Measurements from ENCODE around the gene SYT17.

The SYT17 gene

GRCh38 chr16:19140396-19140795 is 27.6 kb upstream of the SYT17 start:
- DNase-seq (ENCODE audit: low read depth) = no peak
- no peaks in the 10 kb centered on the region for H3K9me3 ChIP-seq (ENCODE audit: control insufficient read depth, low read length)
- peaks cover 53% of the 10 kb centered on the region for H3K4me1 ChIP-seq (ENCODE audit: control insufficient read depth, insufficient read depth, low read length)
- no peak overlapping the region for H3K4me3 ChIP-seq (ENCODE audit: low read length)
- H3K27me3 ChIP-seq (replicated peaks; ENCODE audit: control insufficient read depth, insufficient read depth, low read length) = peaks cover 12% of the 10 kb centered on the region
- H3K9ac ChIP-seq (ENCODE audit: low read length) = no peak overlapping the region
- H3K36me3 ChIP-seq (ENCODE audit: control insufficient read depth, insufficient read depth, low read length, severe bottlenecking) = no peaks in the 10 kb centered on the region

GRCh38 chr16:19142939-19143598 is 25.0 kb upstream of the SYT17 start:
- Histone ChIP-seq H3K4me3 (ENCODE audit: low read length) (no peak overlapping the region), H3K36me3 (ENCODE audit: control insufficient read depth, insufficient read depth, low read length, severe bottlenecking) (no peaks in the 10 kb centered on the region), H3K9me3 (ENCODE audit: control insufficient read depth, low read length) (no peaks in the 10 kb centered on the region), H3K4me1 (ENCODE audit: control insufficient read depth, insufficient read depth, low read length) (peaks cover 27% of the 10 kb centered on the region), H3K9ac (ENCODE audit: low read length) (no peak overlapping the region), H3K27me3 (replicated peaks; ENCODE audit: control insufficient read depth, insufficient read depth, low read length) (peaks cover 12% of the 10 kb centered on the region)
- no peak for DNase-seq (ENCODE audit: low read depth)

- H3K4me1 ChIP-seq (ENCODE audit: control insufficient read depth, insufficient read depth, low read length) = peaks cover 22% of the 10 kb centered on the region
- peaks cover 12% of the 10 kb centered on the region for H3K27me3 ChIP-seq (replicated peaks; ENCODE audit: control insufficient read depth, insufficient read depth, low read length)
- no peak for DNase-seq (ENCODE audit: low read depth)
- no peak overlapping the region for H3K9ac ChIP-seq (ENCODE audit: low read length)
- no peaks in the 10 kb centered on the region for H3K36me3 ChIP-seq (ENCODE audit: control insufficient read depth, insufficient read depth, low read length, severe bottlenecking)
- H3K9me3 ChIP-seq (ENCODE audit: control insufficient read depth, low read length) = peaks cover 1% of the 10 kb centered on the region
- H3K4me3 ChIP-seq (ENCODE audit: low read length) = no peak overlapping the region
Measured at GRCh38 chr16:19143599-19143956, 24.5 kb upstream of the SYT17 start.

GRCh38 chr16:19145010-19145409 is 23.0 kb upstream of the SYT17 start:
- no peak for DNase-seq (ENCODE audit: low read depth)
- H3K27me3 ChIP-seq (replicated peaks; ENCODE audit: control insufficient read depth, insufficient read depth, low read length) = peaks cover 15% of the 10 kb centered on the region
- H3K4me3 ChIP-seq (ENCODE audit: low read length) = no peak overlapping the region
- no peaks in the 10 kb centered on the region for H3K36me3 ChIP-seq (ENCODE audit: control insufficient read depth, insufficient read depth, low read length, severe bottlenecking)
- H3K4me1 ChIP-seq (ENCODE audit: control insufficient read depth, insufficient read depth, low read length) = peaks cover 10% of the 10 kb centered on the region
- H3K9ac ChIP-seq (ENCODE audit: low read length) = no peak overlapping the region
- peaks cover 3% of the 10 kb centered on the region for H3K9me3 ChIP-seq (ENCODE audit: control insufficient read depth, low read length)

- no peak overlapping the region for H3K4me3 ChIP-seq (ENCODE audit: low read length)
- peaks cover 23% of the 10 kb centered on the region for H3K27me3 ChIP-seq (replicated peaks; ENCODE audit: control insufficient read depth, insufficient read depth, low read length)
- no peak for DNase-seq (ENCODE audit: low read depth)
- peaks cover 3% of the 10 kb centered on the region for H3K9me3 ChIP-seq (ENCODE audit: control insufficient read depth, low read length)
- no peaks in the 10 kb centered on the region for H3K4me1 ChIP-seq (ENCODE audit: control insufficient read depth, insufficient read depth, low read length)
- no peaks in the 10 kb centered on the region for H3K36me3 ChIP-seq (ENCODE audit: control insufficient read depth, insufficient read depth, low read length, severe bottlenecking)
- no peak overlapping the region for H3K9ac ChIP-seq (ENCODE audit: low read length)
Measured at GRCh38 chr16:19147126-19147525, 20.9 kb upstream of the SYT17 start.

GRCh38 chr16:19147627-19148026 is 20.4 kb upstream of the SYT17 start:
- Histone ChIP-seq H3K4me3 (ENCODE audit: low read length) (no peak overlapping the region), H3K36me3 (ENCODE audit: control insufficient read depth, insufficient read depth, low read length, severe bottlenecking) (no peaks in the 10 kb centered on the region), H3K9ac (ENCODE audit: low read length) (no peak overlapping the region), H3K27me3 (replicated peaks; ENCODE audit: control insufficient read depth, insufficient read depth, low read length) (peaks cover 23% of the 10 kb centered on the region), H3K4me1 (ENCODE audit: control insufficient read depth, insufficient read depth, low read length) (no peaks in the 10 kb centered on the region), H3K9me3 (ENCODE audit: control insufficient read depth, low read length) (peaks cover 3% of the 10 kb centered on the region)
- no peak for DNase-seq (ENCODE audit: low read depth)

- Histone ChIP-seq H3K27me3 (replicated peaks; ENCODE audit: control insufficient read depth, insufficient read depth, low read length) (peaks cover 23% of the 10 kb centered on the region), H3K9ac (ENCODE audit: low read length) (no peak overlapping the region)
- no peak for DNase-seq (ENCODE audit: low read depth)
Measured at GRCh38 chr16:19148189-19148588, 19.9 kb upstream of the SYT17 start.

GRCh38 chr16:19151310-19151709 is 16.7 kb upstream of the SYT17 start:
- no peak for DNase-seq (ENCODE audit: low read depth)
- Histone ChIP-seq H3K36me3 (ENCODE audit: control insufficient read depth, insufficient read depth, low read length, severe bottlenecking) (no peaks in the 10 kb centered on the region), H3K9ac (ENCODE audit: low read length) (no peak overlapping the region), H3K9me3 (ENCODE audit: control insufficient read depth, low read length) (peaks cover 10% of the 10 kb centered on the region), H3K27me3 (replicated peaks; ENCODE audit: control insufficient read depth, insufficient read depth, low read length) (peaks cover 15% of the 10 kb centered on the region), H3K4me1 (ENCODE audit: control insufficient read depth, insufficient read depth, low read length) (no peaks in the 10 kb centered on the region), H3K4me3 (ENCODE audit: low read length) (no peak overlapping the region)

More at GRCh38 chr16:19148189-19148588, 19.9 kb upstream of the SYT17 start:
- peaks cover 3% of the 10 kb centered on the region for H3K9me3 ChIP-seq (ENCODE audit: control insufficient read depth, low read length)
- H3K4me3 ChIP-seq (ENCODE audit: low read length) = no peak overlapping the region
- H3K36me3 ChIP-seq (ENCODE audit: control insufficient read depth, insufficient read depth, low read length, severe bottlenecking) = no peaks in the 10 kb centered on the region
- H3K4me1 ChIP-seq (ENCODE audit: control insufficient read depth, insufficient read depth, low read length) = no peaks in the 10 kb centered on the region

GRCh38 chr16:19152042-19152441 is 16.0 kb upstream of the SYT17 start:
- Histone ChIP-seq H3K4me1 (ENCODE audit: control insufficient read depth, insufficient read depth, low read length) (no peaks in the 10 kb centered on the region), H3K9ac (ENCODE audit: low read length) (no peak overlapping the region), H3K27me3 (replicated peaks; ENCODE audit: control insufficient read depth, insufficient read depth, low read length) (peaks cover 15% of the 10 kb centered on the region), H3K4me3 (ENCODE audit: low read length) (no peak overlapping the region), H3K36me3 (ENCODE audit: control insufficient read depth, insufficient read depth, low read length, severe bottlenecking) (no peaks in the 10 kb centered on the region), H3K9me3 (ENCODE audit: control insufficient read depth, low read length) (peaks cover 10% of the 10 kb centered on the region)
- no peak for DNase-seq (ENCODE audit: low read depth)

GRCh38 chr16:19153876-19154275 is 14.2 kb upstream of the SYT17 start:
- DNase-seq (ENCODE audit: low read depth) = no peak
- Histone ChIP-seq H3K9me3 (ENCODE audit: control insufficient read depth, low read length) (peaks cover 6% of the 10 kb centered on the region), H3K9ac (ENCODE audit: low read length) (no peak overlapping the region), H3K4me1 (ENCODE audit: control insufficient read depth, insufficient read depth, low read length) (no peaks in the 10 kb centered on the region), H3K4me3 (ENCODE audit: low read length) (no peak overlapping the region), H3K36me3 (ENCODE audit: control insufficient read depth, insufficient read depth, low read length, severe bottlenecking) (no peaks in the 10 kb centered on the region), H3K27me3 (replicated peaks; ENCODE audit: control insufficient read depth, insufficient read depth, low read length) (peaks cover 20% of the 10 kb centered on the region)

- Histone ChIP-seq H3K9me3 (ENCODE audit: control insufficient read depth, low read length) (no peaks in the 10 kb centered on the region), H3K4me3 (ENCODE audit: low read length) (no peak overlapping the region), H3K36me3 (ENCODE audit: control insufficient read depth, insufficient read depth, low read length, severe bottlenecking) (no peaks in the 10 kb centered on the region), H3K27me3 (replicated peaks; ENCODE audit: control insufficient read depth, insufficient read depth, low read length) (peaks cover 6% of the 10 kb centered on the region), H3K4me1 (ENCODE audit: control insufficient read depth, insufficient read depth, low read length) (no peaks in the 10 kb centered on the region), H3K9ac (ENCODE audit: low read length) (no peak overlapping the region)
- no peak for DNase-seq (ENCODE audit: low read depth)
Measured at GRCh38 chr16:19162085-19162484, 6.0 kb upstream of the SYT17 start.

GRCh38 chr16:19163215-19163614 is 4.8 kb upstream of the SYT17 start:
- H3K4me3 ChIP-seq (ENCODE audit: low read length) = no peak overlapping the region
- H3K9me3 ChIP-seq (ENCODE audit: control insufficient read depth, low read length) = no peaks in the 10 kb centered on the region
- no peaks in the 10 kb centered on the region for H3K36me3 ChIP-seq (ENCODE audit: control insufficient read depth, insufficient read depth, low read length, severe bottlenecking)
- peaks cover under 1% of the 10 kb centered on the region for H3K27me3 ChIP-seq (replicated peaks; ENCODE audit: control insufficient read depth, insufficient read depth, low read length)
- no peak for DNase-seq (ENCODE audit: low read depth)
- H3K4me1 ChIP-seq (ENCODE audit: control insufficient read depth, insufficient read depth, low read length) = peaks cover 3% of the 10 kb centered on the region
- H3K9ac ChIP-seq (ENCODE audit: low read length) = no peak overlapping the region
